Heart left ventricle (tissue), 13 donors: ENCODE measurements around the gene DLGAP4.

Experiments used
- CTCF ChIP-seq, 12 donors: fragments of 200-600 bp; sonication (generic) in 4 of 12; IDR thresholded peaks; one replicate each; pipeline versions ENCODE4 v1.5.0 to v1.8.0; 2018 to 2022; ENCODE audit warnings: antibody characterized with exemption in 12 of 12, mild to moderate bottlenecking in 5 of 12
- POLR2A ChIP-seq, 2 donors: fragments of 450-650 bp; IDR thresholded peaks; one replicate each; pipeline ENCODE4 v1.6.1; 2017; ENCODE audit warnings: antibody characterized with exemption in 2 of 2, mild to moderate bottlenecking in 2 of 2, moderate library complexity in 2 of 2
- donor health status: ischemic (EF 13 %, LVEDD 7.1; RV severe dilation, severe dysfunction).
- donor health status: DM: no; HTN: yes; CAD: no.
- donor health status: DM: no; HTN: no; CAD: no.
- donor health status: ischemic (EF 25% LVEDD 6.9; RV normal size, moderate dysfunction).
- donor health status: ischemic (EF 25% LVEDD 5.7; RV mildly dilated, moderate dysfunction).
- donor health status: ischemic (EF 35%, LVEDD 5.7; RV mildly dilated, moderate dysfunction).
- donor health status: nonischemic (EF 11% LVEDD 7.7; RV severe dilation, severe dysfunction).
- donor health status: DM: yes; HTN: yes; CAD: no.
- donor health status: PGD.
- donor health status: ischemic (EF 29% LVEDD 5.4; RV normal size, mild dysfunction).
- donor health status: nonischemic (EF 23%, LVEDD 6.1; RV moderate dilation, normal function).

- no peak for TF ChIP-seq CTCF (IDR thresholded peaks at IDR 0.05)
- no peak for TF ChIP-seq POLR2A (IDR thresholded peaks at IDR 0.05)
These were observed 148.7 kb downstream of the DLGAP4 start for GRCh38 chr20:36454698-36455427.
